Fibroblast of the conjunctiva (primary cell): ENCODE measurements around the gene PRKG1.
"Not testable (repeated sequence)": the region's sequence is repeated elsewhere in the genome, so short reads cannot be mapped to it uniquely, and the experiment has no call there.

ENCODE experiments used
- DNase-seq: peaks from one replicate; pipeline ENCODE4 v3.0.0-alpha.2; 2010; ENCODE audit warnings: low read depth

The PRKG1 gene

GRCh38 chr10:52007091-52007490 lies 932.8 kb downstream of the PRKG1 start:
- no peak for DNase-seq

- DNase-seq, result no peak
Observed at GRCh38 chr10:52011118-52011517, 936.8 kb downstream of the PRKG1 start.

GRCh38 chr10:52019077-52019555 lies 944.8 kb downstream of the PRKG1 start:
- no peak for DNase-seq

- DNase-seq, result no peak
Observed at GRCh38 chr10:52019656-52020055, 945.4 kb downstream of the PRKG1 start.

GRCh38 chr10:52020173-52020572 lies 945.9 kb downstream of the PRKG1 start:
- DNase-seq, result no peak

- no peak for DNase-seq
Observed at GRCh38 chr10:52020702-52021101, 946.4 kb downstream of the PRKG1 start.

- DNase-seq, result no peak
Observed at GRCh38 chr10:52027055-52027705, 952.9 kb downstream of the PRKG1 start.

GRCh38 chr10:52028523-52028858 lies 954.2 kb downstream of the PRKG1 start:
- DNase-seq, result no peak

- DNase-seq, result no peak
Observed at GRCh38 chr10:52029628-52030027, 955.3 kb downstream of the PRKG1 start.

GRCh38 chr10:52030051-52030790 lies 955.9 kb downstream of the PRKG1 start:
- DNase-seq, result no peak

- DNase-seq, result no peak
Observed at GRCh38 chr10:52030975-52031374, 956.7 kb downstream of the PRKG1 start.

GRCh38 chr10:52031771-52032170 lies 957.5 kb downstream of the PRKG1 start:
- DNase-seq, result no peak

- no peak for DNase-seq
Observed at GRCh38 chr10:52032681-52033629, 958.7 kb downstream of the PRKG1 start.

GRCh38 chr10:52039002-52039793 lies 964.9 kb downstream of the PRKG1 start:
- not testable (repeated sequence) for DNase-seq

GRCh38 chr10:52040486-52040885 lies 966.2 kb downstream of the PRKG1 start:
- no peak for DNase-seq

GRCh38 chr10:52043811-52044210 lies 969.5 kb downstream of the PRKG1 start:
- DNase-seq, result no peak

GRCh38 chr10:52048051-52048450 lies 973.8 kb downstream of the PRKG1 start:
- DNase-seq, result no peak

GRCh38 chr10:52050429-52051047 lies 976.3 kb downstream of the PRKG1 start:
- no peak for DNase-seq

- no peak for DNase-seq
Observed at GRCh38 chr10:52053497-52053896, 979.2 kb downstream of the PRKG1 start.

GRCh38 chr10:52056291-52056690 lies 982.0 kb downstream of the PRKG1 start:
- DNase-seq, result no peak

GRCh38 chr10:52059089-52059488 lies 984.8 kb downstream of the PRKG1 start:
- DNase-seq, result no peak
